GM18520 (cell line): ENCODE data around the gene HOXB7.

Experiments used
- ATAC-seq: cut with Tn5 transposase; IDR thresholded peaks from one replicate; pipeline ENCODE4 v1.9.1; 2021; ENCODE audit not compliant: unreplicated experiment

HOXB7 gene

GRCh38 chr17:48611681-48612455, 1.1 kb upstream of the HOXB7 start:
- ATAC-seq: no peak

- ATAC-seq: no peak
These were observed 396 bp upstream of the HOXB7 start for GRCh38 chr17:48611213-48611612.

GRCh38 chr17:48609759-48610281, 997 bp downstream of the HOXB7 start:
- ATAC-seq: no peak

- no peak for ATAC-seq
These were observed 1.8 kb downstream of the HOXB7 start for GRCh38 chr17:48609033-48609432.

- no peak for ATAC-seq
These were observed 2.4 kb downstream of the HOXB7 start for GRCh38 chr17:48608494-48608834.

- no peak for ATAC-seq
These were observed 3.8 kb downstream of the HOXB7 start for GRCh38 chr17:48606892-48607614.

- ATAC-seq: no peak
These were observed 4.6 kb downstream of the HOXB7 start for GRCh38 chr17:48605991-48606891.

- no peak for ATAC-seq
These were observed 5.4 kb downstream of the HOXB7 start for GRCh38 chr17:48605409-48605919.

GRCh38 chr17:48604770-48605329, 6.0 kb downstream of the HOXB7 start, which contains the start of gene HOXB6:
TSS of gene HOXB6 (minus strand) at chr17:48604986. CDS start at chr17:48598150, 6,836 bp downstream.
- no peak for ATAC-seq

GRCh38 chr17:48603959-48604769, 6.7 kb downstream of the HOXB7 start:
- no peak for ATAC-seq

GRCh38 chr17:48601539-48602425, 9.0 kb downstream of the HOXB7 start:
- ATAC-seq: no peak

- no peak for ATAC-seq
These were observed 9.6 kb downstream of the HOXB7 start for GRCh38 chr17:48601207-48601538.

GRCh38 chr17:48600244-48601098, 10.3 kb downstream of the HOXB7 start:
- ATAC-seq: no peak

- no peak for ATAC-seq
These were observed 11.5 kb downstream of the HOXB7 start for GRCh38 chr17:48599354-48599753.

GRCh38 chr17:48598736-48599135, 12.1 kb downstream of the HOXB7 start:
- ATAC-seq: no peak

- ATAC-seq: no peak
These were observed 12.8 kb downstream of the HOXB7 start for GRCh38 chr17:48597778-48598631.

- ATAC-seq: no peak
These were observed 13.4 kb downstream of the HOXB7 start for GRCh38 chr17:48597528-48597777.
